DMS53 treated with DMSO at 0.1 percent for 48 hours (cell line): ENCODE results near the gene TANC1.

Source experiments
- DNase-seq: peaks from one replicate; lab custom pipeline; 2025; ENCODE audit not compliant: unreplicated experiment; lab: John Stamatoyannopoulos, UW

The TANC1 gene

DNA sequence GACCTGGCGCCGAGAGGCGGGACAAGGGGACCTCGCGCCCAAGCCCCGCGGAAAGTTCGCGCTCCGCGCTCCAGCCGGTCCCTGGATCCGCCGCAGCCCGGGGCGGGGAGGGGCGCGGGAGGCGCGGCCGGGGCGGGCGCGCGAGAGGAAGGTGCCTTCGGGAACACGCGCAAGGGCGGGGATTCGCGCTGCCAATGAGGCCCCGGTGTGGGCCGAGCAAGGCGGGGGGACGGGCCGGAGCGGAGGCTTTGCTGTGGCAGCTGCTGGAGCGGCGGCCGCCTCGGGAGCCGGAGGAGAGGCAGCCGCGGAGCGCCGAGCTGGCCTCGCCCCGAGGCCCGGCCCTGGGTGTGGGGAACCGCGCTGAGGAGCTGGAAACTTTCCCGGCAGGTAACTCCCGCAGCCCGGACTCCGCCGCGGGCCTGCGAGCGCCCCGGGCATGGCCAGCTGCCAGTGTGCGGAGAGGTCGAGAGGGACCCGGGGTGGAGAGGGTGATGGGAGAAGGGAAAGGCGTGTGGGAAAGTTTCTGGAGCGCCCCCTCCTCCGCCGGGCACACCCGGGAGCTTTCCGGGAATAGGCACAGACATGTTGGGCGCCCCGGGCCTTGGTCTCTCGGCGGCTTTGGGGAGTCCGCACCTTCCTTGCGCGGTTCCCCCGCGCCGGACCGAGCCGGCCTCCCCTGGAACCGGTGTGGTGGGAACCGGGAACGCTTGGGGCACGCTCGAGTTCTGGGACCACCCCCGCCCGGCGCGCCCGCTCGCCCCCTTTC, at the start of gene TANC1:
TANC1 (plus strand) TSS at position 245 of the 766 bp plus-strand sequence. CDS start 97,271 bp downstream, outside the sequence.
- DNase-seq = peak; percentile 93

DNA sequence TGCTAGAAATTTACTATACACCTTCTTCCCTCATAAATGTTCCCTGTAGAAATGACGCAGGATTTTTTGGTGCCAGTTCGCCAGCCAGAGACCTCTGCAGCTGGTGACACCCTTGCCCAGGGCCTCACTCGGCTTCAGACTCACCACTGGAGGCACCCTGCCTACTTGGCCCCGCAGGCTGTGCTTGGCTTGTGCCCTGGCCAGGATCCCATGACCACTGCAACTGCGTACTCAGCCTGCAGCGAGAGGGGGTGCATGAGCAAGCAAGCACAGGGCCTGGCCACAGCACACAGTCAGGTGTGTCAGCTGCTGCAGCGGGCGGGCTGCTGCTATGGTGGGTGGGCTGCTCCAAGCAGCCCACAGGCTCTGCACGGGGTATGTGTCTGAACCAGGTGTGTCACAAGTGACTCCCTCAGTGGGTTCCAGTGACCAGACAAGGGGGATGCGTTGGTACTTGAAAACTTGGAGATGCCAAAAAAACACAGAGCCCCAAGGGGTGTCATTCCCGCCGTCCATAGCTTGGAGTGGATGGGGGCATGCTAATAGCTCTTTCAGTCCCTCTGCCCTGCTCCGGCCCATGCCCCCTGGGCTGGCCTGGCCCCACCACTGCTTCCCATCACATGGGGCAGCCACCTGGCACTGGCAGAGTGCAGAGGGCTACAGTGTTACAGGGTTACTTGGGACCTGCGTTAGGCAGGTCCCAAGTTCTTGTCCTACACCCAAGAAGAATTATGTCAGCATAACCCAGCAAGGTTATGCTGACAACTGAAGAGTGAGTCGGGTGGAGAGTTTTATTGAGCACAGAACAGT, 46.6 kb upstream of the TANC1 start:
- no peak for DNase-seq

DNA sequence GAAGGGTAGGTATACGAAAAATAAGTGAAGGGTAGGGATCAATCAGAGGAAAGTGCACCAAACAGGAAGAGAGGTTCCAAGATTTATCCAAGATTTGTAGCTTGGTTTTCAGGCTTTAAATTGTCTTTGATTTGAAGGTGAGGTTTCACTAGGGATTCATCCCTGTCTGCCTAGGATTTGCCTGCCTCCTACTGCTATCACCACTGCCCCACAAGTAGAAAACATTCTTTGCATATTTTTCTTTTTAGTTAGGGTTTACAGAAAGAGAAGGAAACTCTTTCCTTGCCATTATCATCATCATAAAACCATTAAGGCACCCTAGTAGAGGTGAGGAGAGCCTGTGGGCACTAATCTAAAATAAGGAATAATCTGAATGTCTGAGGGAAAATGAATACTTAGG, 45.8 kb upstream of the TANC1 start:
- DNase-seq = no peak

DNA sequence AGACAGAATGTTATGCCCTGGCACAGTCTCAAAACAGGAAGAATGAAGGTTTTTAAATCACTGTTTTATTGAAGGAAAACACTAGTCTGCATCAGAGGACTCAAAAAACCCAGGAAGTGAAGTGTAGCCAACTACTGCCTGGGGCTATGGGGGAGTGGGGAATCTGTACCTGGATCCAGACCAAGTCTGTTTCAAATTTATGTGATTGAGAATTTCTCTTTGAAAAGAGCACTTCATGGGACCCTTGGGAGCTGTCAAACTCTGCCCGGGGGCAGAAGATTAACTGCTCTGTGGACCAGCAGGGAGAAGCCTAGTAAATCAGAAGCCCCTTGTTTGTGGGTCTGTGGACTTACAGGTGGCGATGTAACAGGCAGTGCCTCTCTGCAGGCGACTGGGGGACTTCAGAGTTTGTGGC, 45.3 kb upstream of the TANC1 start:
- DNase-seq = no peak

DNA sequence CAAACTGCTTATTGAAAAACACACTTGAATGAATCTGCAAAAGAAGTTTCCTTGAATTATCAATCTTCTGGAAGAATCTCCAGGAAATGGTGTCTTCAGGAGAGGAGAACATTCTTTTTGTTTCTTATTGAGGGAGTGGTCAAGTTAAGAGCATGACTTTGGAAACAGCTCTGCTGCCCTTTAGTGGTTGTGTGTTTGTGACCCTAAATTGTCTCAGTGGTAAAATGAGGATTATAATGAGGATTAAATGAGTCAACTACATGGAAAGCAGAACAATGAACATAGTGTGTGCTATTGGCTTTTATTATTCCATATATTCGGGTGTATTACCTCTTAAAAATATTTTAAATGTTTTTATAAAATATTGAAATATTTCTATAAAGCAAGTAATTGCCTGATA, 44.8 kb upstream of the TANC1 start:
- DNase-seq = no peak

DNA sequence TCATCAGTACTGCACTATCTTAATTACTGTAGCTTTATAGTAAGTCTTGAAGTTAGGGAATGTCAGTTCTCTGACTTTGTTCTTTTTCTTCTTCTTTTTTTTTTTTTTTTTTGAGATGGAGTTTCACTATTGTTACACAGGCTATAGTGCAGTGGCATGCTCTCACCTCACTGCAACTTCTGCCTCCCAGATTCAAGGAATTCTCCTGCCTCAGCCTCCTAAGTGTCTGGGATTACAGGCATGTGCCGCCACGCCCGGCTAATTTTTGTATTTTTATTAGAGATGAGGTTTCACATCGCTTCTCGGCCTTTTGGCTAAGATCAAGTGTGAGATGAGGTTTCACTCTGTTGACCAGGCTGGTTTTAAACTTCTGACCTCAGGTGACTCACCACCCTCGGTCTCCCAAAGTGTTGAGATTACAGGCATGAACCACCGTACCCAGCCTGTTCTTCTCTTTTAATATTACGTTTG, 41.9 kb upstream of the TANC1 start:
- DNase-seq = no peak

DNA sequence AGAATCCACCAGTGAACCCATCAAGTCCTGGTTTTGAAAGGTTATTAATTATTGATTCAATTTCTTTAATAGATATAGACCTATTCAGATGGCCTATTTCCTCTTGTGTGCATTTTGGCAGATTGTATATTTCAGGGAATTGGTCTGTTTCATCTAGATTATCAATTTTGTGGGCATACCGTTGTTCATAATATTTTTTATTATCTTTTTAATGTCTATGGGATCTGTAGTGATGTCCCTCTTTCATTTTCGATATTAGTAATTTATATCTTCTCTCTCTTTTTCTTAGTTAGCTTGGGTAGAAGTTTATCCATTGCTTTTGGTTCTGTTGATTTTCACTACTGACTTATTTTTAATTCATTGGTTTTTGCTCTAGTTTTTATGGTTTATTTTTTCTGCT, 39.9 kb upstream of the TANC1 start:
- DNase-seq = no peak

DNA sequence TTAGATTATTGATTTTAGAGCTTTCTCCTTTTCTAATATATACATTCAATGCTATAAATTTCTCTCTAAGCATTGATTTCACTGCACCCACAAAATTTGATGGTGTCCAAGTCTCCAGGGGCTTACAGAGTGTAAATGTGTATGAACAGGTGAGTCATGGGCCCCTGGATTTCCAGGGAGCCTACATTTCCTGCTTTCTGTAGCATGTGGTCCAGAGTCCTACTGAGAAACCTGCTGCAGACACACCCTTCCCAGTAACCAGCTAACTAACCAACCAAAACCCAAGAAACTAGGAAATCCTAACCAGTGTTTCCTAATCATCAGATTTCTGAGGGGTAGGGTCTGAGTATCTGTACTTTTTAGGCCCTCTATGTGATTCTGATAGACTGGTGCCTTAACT, 39.5 kb upstream of the TANC1 start:
- no peak for DNase-seq

DNA sequence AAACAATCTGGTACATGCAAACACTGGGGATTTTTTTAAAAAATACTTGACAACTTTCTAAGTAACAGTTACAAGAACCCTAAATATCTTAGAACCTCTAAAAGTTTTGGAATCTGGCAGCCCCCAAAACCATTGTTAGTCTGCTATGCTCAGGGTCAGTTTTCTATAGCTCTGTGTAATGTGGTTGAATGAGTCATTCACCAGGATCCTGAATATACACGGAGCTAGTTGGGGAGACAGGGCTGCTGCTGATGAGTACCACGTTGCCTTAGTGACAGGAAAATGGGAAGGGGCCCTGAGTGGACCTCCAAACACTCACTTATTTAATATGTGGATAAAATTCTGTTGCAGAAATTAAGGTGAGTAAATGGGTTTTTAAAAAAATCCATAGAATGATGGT, 36.9 kb upstream of the TANC1 start:
- DNase-seq = no peak

DNA sequence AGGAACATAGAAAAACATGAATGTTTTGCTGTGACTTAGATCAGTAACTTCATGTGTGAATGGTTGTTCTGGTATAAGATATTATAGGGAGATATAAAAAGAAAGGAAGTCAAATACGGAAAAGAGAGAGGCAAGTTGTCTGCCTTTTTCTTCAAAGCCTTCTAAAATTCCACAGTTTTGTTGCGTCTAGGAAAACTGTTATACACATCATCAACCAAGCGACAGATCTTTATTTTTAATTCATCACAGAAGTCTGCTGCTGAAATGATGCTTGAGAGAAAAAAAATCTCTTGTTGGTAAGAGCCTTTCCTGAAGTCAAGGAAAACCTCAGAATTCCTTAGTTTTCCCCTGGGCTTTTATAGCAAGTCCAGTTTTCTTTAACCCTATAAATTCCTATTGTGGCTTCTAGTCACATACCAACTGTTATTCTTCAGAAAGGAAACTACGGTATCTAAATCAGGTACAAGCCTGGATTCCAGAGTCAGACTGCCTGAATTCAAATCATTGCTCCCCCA, 36.3 kb upstream of the TANC1 start:
- DNase-seq = no peak

DNA sequence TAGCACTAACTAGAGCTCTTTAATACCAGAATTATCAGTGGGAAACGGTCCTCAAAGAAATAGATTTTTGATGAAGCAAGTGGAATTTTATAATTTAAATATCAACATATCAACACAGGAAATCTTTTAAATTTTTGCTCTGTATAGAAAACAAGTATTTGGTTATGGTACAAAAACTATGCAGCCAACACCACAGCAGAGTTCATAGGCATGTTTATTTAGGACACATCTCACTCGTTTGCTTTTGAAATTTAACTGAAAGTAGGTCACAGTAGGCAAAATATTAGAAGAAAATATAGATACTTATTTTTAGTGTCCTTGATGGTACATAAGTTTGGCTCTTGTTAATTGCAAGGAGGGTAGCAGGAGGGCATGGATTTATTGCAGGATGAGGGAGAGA, 34.3 kb upstream of the TANC1 start:
- DNase-seq = no peak

DNA sequence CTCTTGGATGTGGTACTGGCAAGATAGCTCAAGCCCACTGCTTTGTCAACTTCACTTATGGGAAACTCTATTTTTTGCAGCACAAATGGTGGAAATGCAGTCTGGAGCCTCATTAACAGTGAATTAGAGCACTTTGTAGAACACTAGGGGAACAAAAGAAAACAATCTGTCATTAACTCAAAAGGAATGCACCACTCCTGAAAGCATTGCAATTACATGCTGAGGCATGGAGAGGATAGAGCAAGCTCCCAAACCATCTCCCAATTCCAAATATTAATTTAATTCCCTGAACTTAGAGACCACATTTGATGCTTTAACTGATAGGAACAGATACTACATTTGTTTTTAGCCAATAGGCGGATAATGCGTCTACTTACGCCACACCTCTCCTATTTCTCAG, 32.8 kb upstream of the TANC1 start:
- DNase-seq = no peak

DNA sequence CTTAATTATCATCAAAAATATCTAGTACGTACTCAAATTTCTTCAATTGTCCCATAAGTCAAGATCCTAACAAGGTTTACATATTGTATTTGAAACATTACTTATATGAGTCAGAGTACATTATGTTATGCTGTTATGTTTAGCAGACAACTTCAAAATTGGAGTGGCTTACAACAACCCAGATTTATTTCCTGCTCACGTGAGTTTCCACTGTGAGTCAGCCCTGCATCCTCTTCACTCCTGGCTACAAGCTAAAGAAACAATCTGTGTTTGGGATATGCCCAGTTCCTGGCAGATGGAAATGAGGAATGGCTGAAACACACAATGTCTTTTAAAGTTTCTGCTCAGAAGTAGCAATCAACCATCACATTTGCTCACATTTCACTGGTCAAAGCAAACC, 31.5 kb upstream of the TANC1 start:
- peak; percentile 74 for DNase-seq

DNA sequence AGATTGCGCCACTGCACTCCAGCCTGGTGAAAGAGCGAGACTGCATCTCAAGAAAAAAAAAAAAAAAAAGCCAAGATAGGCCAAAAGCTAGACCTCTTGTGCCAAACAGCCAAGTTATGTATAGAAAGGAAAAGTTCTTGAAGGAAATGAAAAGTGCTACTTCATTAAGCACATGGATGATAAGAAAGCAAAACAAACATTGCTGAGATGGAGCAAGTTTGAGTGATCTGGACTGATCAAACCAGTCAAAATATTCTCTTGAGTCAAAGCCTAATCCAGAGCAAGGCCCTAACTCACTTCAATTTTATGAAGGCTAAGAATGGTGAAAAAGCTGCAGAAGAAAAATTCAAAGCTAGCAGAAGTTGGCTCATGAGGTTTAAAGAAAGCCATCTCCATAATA, 28.1 kb upstream of the TANC1 start:
- DNase-seq = no peak

DNA sequence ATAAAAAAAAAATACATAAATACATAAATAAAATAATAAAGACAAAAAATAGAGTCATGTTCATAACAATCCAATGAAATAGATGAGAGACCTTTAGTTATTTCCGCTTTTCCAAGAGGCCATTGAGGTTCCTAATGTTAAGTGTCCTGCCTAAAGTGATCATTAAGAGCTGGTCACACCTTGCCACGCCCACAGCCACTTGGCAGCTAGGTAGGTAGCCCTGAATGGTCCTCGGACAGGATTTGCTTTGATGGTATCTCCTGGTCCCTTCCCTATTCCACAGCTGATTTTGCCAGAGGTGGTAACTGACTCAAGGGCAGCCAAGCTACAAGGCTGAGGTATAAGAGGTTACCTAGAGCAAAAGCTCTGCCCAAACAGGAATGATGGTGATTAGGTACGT, 24.5 kb upstream of the TANC1 start:
- DNase-seq = no peak

DNA sequence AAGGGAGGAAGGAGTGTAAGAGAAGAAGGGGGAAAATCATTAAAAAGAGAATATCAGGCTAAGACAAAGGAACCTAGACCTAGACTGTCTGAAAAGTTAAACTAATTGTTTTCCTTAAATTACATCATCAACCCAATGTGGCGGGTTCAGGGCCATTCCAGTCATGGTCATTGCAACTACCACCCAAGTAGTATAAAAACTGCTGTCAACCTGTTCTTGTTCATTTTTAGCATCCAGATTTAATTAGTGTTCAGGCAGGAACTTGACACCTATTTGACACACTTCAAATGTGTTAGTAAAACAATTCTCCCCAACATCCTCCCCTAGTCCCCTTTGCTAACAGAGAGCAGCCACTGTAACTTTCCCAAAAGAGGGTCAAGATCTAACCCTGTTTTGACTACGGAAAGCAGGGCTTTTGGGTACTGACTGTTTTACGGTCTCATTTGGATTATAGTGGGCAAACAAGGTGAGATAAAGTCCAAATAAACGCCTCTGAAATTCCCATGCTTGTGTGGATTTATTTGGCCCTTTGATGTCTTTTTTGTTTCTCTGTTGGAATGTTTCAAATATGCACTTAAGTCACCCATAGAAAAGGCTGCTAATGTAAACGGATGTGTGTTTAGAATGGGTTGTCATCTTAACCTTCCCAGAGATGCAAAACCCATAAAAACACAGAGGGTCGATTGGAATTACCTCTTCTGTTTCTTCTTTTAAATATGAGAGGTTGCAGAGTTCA, 19.3 kb upstream of the TANC1 start:
- DNase-seq = no peak

DNA sequence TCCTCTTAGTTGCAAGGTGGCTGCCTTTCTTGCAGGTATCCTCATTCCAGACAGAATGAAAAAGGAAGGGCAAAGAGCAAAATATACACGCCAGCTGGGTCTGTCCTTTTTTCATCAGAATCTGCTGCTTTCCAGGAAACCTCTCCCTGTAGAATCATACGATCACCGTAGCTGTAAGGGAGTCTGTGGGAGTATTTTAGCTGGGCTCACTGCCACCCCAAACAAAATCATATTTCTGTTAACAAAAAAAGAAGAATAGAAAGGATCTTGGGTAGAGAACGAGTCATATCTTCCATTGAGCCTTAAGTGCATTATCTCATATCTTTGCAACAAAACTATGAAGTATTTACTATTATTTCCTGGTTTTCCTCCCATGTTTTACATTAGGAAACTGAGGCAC, 15.0 kb upstream of the TANC1 start:
- no peak for DNase-seq

DNA sequence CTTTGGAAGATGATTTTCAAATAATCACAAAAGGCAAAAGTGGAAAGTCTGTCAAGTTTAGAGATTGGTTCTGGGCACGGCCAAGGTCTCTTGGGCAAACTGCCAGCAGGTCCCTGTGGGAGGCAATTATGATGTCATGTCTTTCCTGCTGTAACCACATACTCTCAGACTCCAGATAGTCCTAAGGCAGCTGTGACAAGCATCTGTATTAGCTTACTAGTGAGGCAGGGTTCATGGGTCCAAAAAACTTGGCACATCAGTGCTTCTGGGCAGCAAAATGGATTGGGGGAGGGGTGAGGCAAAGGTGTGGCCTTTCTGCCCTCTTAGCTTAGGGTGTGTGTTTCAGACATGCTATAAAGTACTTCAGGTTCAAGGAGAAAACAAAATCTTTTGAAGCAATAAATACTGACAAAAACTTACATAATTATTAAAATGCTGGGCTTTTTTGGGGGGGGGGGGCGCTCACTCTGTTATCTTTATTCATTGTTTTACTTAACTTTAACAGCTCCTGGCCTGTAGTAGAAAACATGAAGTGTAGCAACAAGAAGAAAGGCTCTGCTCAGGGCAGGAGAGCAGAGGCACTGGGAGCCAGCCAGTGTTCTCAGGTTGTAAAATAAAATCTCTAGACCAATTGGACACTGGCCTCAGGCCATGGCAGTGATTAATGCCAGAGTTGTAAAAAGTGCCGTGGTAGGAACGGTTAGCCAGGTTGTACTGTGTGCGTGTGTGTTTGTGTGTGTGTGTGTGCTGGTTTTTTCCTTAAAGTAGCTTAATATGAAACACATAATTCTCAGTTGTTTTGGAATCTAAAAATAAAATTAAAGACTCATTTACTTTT, 14.3 kb upstream of the TANC1 start:
- peak; percentile 81 for DNase-seq

DNA sequence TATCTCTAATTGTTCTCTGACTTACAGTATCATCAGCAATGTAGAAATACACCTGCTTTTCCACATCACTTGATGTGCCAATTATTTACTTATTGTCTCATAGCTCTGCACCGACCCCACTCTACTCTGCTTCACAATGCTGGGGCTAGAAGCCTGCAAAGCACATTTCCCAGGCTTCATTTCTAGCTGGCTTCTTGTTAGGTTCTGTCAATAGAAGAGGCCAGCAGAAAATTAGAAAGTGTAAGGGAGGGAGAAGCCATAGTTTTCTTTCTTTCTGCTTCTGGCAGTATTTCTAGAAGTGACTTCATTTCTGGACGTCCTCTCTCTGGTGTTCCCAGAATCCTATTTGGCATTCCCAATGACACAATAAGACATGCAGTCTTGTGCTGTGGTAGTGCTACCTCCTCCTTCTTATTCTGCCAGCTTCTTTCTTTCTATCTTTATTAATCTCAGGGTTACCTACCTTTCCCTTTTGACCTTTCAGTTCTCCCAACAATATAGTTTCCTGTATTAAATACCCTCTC, 12.5 kb upstream of the TANC1 start:
- DNase-seq = no peak

DNA sequence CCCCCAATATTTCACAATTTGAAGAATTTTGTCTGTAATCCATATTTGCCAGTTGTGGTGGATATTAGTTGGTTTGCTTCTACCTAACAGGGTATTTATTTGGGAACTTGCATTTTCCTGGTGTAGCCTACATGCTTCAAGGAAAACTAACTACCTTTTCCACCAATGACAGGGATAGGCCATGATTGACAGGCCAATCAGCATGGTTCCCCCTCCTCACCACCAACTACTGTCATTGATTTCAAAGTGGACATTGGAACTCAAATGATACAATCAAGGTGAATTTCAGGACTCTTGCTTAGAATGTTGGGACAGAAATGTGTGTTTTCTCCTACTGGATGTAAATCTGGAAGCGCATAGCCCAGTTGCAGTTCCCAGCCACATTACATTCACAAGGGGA, 10.1 kb upstream of the TANC1 start:
- DNase-seq = no peak
